ENCODE measurements around the gene CALB2. TPM values are rescaled to one million over a fixed set of nuclear protein-coding genes. Genes with fewer than 3 reads are reported as not detected.

CALB2 gene
- total and polyA plus RNA-seq, 2 experiments from 2014 or later = 2.4 to 4.2 TPM

GRCh38 chr16:71341881-71342280 lies 16.6 kb upstream of the CALB2 start:
- no peak for TF ChIP-seq POLR2AphosphoS5 (IDR thresholded peaks at IDR 0.05; ENCODE audit: low read depth)
- no peak for TF ChIP-seq CREB1 (CRISPR knock-in tag; IDR thresholded peaks at IDR 0.05; ENCODE audit: low read depth)
- TF ChIP-seq NANOG (IDR thresholded peaks at IDR 0.05; ENCODE audit: borderline replicate concordance) = no peak
- no peak for TF ChIP-seq STAT1 (IDR thresholded peaks at IDR 0.05; ENCODE audit: unreplicated experiment)
- TF ChIP-seq JUNB (IDR thresholded peaks at IDR 0.05; ENCODE audit: unreplicated experiment) = no peak
- TF ChIP-seq ZNF114 (CRISPR knock-in tag; IDR thresholded peaks at IDR 0.05) = no peak
- TF ChIP-seq, protein P1, sequence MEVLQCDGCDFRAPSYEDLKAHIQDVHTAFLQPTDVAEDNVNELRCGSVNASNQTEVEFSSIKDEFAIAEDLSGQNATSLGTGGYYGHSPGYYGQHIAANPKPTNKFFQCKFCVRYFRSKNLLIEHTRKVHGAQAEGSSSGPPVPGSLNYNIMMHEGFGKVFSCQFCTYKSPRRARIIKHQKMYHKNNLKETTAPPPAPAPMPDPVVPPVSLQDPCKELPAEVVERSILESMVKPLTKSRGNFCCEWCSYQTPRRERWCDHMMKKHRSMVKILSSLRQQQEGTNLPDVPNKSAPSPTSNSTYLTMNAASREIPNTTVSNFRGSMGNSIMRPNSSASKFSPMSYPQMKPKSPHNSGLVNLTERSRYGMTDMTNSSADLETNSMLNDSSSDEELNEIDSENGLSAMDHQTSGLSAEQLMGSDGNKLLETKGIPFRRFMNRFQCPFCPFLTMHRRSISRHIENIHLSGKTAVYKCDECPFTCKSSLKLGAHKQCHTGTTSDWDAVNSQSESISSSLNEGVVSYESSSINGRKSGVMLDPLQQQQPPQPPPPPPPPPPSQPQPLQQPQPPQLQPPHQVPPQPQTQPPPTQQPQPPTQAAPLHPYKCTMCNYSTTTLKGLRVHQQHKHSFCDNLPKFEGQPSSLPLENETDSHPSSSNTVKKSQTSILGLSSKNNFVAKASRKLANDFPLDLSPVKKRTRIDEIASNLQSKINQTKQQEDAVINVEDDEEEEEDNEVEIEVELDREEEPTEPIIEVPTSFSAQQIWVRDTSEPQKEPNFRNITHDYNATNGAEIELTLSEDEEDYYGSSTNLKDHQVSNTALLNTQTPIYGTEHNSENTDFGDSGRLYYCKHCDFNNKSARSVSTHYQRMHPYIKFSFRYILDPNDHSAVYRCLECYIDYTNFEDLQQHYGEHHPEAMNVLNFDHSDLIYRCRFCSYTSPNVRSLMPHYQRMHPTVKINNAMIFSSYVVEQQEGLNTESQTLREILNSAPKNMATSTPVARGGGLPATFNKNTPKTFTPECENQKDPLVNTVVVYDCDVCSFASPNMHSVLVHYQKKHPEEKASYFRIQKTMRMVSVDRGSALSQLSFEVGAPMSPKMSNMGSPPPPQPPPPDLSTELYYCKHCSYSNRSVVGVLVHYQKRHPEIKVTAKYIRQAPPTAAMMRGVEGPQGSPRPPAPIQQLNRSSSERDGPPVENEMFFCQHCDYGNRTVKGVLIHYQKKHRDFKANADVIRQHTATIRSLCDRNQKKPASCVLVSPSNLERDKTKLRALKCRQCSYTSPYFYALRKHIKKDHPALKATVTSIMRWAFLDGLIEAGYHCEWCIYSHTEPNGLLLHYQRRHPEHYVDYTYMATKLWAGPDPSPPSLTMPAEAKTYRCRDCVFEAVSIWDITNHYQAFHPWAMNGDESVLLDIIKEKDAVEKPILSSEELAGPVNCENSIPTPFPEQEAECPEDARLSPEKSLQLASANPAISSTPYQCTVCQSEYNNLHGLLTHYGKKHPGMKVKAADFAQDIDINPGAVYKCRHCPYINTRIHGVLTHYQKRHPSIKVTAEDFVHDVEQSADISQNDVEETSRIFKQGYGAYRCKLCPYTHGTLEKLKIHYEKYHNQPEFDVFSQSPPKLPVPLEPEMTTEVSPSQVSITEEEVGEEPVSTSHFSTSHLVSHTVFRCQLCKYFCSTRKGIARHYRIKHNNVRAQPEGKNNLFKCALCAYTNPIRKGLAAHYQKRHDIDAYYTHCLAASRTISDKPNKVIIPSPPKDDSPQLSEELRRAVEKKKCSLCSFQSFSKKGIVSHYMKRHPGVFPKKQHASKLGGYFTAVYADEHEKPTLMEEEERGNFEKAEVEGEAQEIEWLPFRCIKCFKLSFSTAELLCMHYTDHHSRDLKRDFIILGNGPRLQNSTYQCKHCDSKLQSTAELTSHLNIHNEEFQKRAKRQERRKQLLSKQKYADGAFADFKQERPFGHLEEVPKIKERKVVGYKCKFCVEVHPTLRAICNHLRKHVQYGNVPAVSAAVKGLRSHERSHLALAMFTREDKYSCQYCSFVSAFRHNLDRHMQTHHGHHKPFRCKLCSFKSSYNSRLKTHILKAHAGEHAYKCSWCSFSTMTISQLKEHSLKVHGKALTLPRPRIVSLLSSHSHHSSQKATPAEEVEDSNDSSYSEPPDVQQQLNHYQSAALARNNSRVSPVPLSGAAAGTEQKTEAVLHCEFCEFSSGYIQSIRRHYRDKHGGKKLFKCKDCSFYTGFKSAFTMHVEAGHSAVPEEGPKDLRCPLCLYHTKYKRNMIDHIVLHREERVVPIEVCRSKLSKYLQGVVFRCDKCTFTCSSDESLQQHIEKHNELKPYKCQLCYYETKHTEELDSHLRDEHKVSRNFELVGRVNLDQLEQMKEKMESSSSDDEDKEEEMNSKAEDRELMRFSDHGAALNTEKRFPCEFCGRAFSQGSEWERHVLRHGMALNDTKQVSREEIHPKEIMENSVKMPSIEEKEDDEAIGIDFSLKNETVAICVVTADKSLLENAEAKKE (CRISPR knock-in tag; IDR thresholded peaks at IDR 0.05) = no peak
- Mint-ChIP-seq H3K36me3 (ENCODE audit: low read depth) (no peaks in the 10 kb centered on the region), H3K27me3 (ENCODE audit: insufficient read depth, low read depth, poor library complexity) (peaks cover 4% of the 10 kb centered on the region), H3K4me1 (no peaks in the 10 kb centered on the region; the same call in 2 of the 3 replicates), H3K4me3 (no peak overlapping the region), H3K27ac (no peak overlapping the region), H3K9me3 (no peaks in the 10 kb centered on the region)
- H4K20me1 ChIP-seq (replicated peaks; ENCODE audit: insufficient read depth) = no peaks in the 10 kb centered on the region
- no peak overlapping the region for H3K4me2 ChIP-seq
- no peaks in the 10 kb centered on the region for H3K79me2 ChIP-seq (replicated peaks; ENCODE audit: insufficient read depth)
- no peaks in the 10 kb centered on the region for H3K36me3 ChIP-seq (ENCODE audit: insufficient read depth)
- H3F3A ChIP-seq (replicated peaks; ENCODE audit: low read depth) = no peaks in the 10 kb centered on the region
- H3K4me3 ChIP-seq = no peak overlapping the region
- DNase-seq (ENCODE audit: low spot score) (no peak), ATAC-seq (no peak)
- no peak overlapping the region for H2AFZ ChIP-seq
- no peak overlapping the region for H3K27ac ChIP-seq (ENCODE audit: low read depth)
- H3K27me3 ChIP-seq (ENCODE audit: insufficient read depth) = no peaks in the 10 kb centered on the region
- H3K4me1 ChIP-seq (ENCODE audit: insufficient read depth) = no peaks in the 10 kb centered on the region
- no peaks in the 10 kb centered on the region for H3K9me2 ChIP-seq (ENCODE audit: insufficient read depth)

- Mint-ChIP-seq H3K27ac (no peak overlapping the region), H3K4me1 (no peaks in the 10 kb centered on the region; the same call in 2 of the 3 replicates), H3K4me3 (no peak overlapping the region), H3K9me3 (no peaks in the 10 kb centered on the region), H3K27me3 (ENCODE audit: insufficient read depth, low read depth, poor library complexity) (peaks cover 4% of the 10 kb centered on the region), H3K36me3 (ENCODE audit: low read depth) (no peaks in the 10 kb centered on the region)
- no peak for ATAC-seq
- Histone ChIP-seq H3K4me3 (no peak overlapping the region), H3K27me3 (ENCODE audit: insufficient read depth) (no peaks in the 10 kb centered on the region), H3F3A (replicated peaks; ENCODE audit: low read depth) (no peaks in the 10 kb centered on the region), H3K27ac (ENCODE audit: low read depth) (no peak overlapping the region), H3K4me1 (ENCODE audit: insufficient read depth) (no peaks in the 10 kb centered on the region), H3K36me3 (ENCODE audit: insufficient read depth) (no peaks in the 10 kb centered on the region), H3K4me2 (no peak overlapping the region), H4K20me1 (replicated peaks; ENCODE audit: insufficient read depth) (no peaks in the 10 kb centered on the region), H2AFZ (no peak overlapping the region), H3K79me2 (replicated peaks; ENCODE audit: insufficient read depth) (no peaks in the 10 kb centered on the region), H3K9me2 (ENCODE audit: insufficient read depth) (no peaks in the 10 kb centered on the region)
- no peak for TF ChIP-seq NANOG (IDR thresholded peaks at IDR 0.05; ENCODE audit: borderline replicate concordance)
- no peak for TF ChIP-seq ETS1 (IDR thresholded peaks at IDR 0.05)
- TF ChIP-seq STAT1 (IDR thresholded peaks at IDR 0.05; ENCODE audit: unreplicated experiment) = no peak
- TF ChIP-seq JUNB (IDR thresholded peaks at IDR 0.05; ENCODE audit: unreplicated experiment) = no peak
- TF ChIP-seq CREB1 (CRISPR knock-in tag; IDR thresholded peaks at IDR 0.05; ENCODE audit: low read depth) = no peak
- no peak for DNase-seq (ENCODE audit: low spot score)
Measured at GRCh38 chr16:71343078-71343477, 15.4 kb upstream of the CALB2 start.
